GM21576 (cell line): ENCODE data around the gene NKX3-2.

ENCODE experiments used
- ATAC-seq: cut with Tn5 transposase; IDR thresholded peaks from one replicate; pipeline ENCODE4 v1.9.1; 2021; ENCODE audit warnings: mild to moderate bottlenecking, moderate library complexity; ENCODE audit not compliant: unreplicated experiment

The NKX3-2 gene

DNA sequence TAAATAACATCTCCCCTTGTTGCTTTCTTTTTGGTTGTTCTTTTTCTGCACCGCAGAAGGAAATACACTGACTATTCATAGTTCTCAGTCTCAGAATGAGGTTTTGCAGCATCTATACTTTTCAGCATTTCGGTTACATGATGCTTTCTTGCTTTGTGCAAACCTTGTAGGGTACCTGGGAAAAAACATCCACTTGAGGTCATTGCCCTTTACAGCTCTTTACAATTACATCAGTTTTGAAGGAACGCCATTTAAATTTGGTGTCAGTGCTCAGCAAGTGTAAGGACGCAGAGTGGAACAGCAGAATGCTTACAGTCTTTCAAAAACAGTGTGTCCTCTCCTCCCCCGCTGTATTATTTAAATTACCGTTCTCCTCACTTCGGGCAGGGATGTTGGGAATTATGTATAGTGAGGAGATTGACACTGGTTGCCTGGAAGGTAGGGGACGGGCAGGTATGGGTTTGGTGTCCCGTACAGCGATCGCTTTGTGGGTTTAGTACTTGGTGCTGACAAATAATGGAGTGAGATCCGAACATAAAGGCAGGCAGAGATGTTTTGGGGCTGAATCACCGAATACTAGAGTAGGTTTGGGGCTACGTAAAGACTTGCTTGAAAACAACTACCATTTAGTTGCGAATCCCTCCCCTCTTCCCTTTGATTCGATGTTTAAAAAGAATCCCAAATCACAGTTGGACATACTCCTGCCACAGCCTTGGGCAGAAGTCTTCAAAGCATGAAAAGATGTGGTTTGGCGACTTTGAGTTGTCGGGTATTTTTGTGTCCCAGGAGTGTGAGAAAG lies 2.0 kb upstream of the NKX3-2 start:
- no peak for ATAC-seq

DNA sequence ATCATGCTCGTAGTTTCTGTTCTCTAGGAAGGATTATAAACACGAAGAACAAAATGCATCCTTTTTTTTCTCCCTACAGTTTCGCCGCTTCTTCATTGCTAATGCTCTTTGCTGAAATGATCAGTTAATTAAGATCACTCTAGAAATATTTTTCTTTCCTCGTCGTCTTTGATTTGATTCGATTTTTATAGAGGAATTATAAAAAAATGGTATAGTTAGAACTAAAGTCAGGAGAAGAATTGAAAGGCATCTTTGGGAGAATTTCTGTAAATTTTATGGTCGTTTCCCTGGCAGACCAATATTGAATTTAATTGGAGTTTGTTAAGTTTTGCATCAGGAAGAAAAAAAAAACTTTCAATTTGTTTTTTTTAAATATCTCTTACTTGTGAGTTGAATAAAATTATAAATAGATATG lies 1.1 kb upstream of the NKX3-2 start:
- ATAC-seq = no peak

DNA sequence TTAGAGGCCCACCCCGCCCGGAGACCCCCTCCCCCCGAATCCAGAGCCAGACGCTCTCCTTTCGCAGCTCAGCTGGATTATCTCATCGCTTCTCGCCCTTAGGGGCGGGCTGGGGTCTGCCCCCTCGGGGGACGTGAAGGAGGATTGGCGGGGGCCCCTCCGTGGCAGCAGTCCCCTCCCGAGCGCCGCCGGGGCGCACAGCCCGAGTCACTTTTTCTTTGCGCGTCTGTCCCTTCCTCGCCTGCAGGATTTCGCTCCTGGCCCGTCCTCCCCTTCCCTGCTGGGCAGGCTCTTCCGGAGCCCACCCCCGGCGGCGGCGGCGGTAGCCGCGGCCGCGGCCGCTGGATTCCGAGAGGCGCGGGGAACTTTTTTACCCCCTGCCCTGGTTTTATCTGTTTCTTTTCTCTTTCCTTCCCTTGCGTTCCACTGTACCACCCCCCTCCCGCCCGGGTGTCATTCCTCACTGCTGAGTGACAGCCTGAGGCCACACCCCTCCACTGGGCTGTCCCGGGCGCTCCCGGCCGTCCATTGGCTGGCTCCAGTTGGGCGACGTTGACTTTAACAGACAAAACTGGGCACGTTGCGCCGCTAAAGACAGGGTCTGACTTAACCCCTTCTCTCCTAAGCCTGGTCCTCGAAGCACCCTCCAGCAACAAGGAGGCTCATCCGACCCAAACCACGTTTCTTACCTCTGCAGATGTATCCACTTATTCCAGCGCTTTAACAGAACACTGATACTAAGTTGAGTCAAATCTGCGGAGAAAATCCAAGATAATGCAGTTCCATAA lies 492 bp upstream of the NKX3-2 start:
- peak; percentile 44 for ATAC-seq

DNA sequence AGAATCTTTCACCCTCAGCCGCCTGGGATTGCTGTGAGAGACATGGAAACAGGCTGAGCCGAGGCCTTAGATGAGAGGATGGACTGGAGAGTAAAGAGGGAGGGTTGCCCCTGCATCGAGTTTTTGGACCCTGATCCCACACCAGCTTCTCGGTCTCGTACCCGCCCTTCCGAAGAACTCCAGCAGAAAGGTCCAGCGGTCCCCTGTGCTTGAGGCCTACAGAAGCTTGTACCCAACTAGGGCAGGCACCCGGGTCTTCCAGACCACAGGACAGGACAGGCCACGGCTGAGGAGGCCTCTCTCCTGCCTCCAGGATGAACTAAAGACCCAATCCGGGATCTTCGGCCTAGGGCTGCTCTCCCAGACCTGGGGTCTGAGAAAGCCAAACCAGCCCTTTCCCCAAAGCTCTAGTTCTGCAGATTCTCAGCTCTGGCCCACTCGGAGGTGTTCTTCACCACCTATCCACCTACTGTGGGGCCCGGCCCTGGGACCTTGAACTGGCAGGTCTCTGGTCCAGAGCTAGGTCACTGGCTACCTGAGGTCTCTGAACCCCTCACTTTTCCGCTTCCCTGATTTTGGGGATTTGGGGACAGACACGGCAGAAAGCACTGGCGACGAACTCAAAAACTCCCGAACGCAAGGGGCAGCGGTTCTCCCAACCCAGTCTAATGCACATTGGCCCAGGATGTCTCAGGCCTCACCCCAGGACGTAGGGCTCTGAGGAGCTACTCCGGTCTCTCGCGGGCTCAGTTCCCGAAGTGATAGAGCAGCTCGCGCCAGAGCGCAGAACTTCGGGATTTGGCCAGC lies 1.1 kb downstream of the NKX3-2 start:
- no peak for ATAC-seq

DNA sequence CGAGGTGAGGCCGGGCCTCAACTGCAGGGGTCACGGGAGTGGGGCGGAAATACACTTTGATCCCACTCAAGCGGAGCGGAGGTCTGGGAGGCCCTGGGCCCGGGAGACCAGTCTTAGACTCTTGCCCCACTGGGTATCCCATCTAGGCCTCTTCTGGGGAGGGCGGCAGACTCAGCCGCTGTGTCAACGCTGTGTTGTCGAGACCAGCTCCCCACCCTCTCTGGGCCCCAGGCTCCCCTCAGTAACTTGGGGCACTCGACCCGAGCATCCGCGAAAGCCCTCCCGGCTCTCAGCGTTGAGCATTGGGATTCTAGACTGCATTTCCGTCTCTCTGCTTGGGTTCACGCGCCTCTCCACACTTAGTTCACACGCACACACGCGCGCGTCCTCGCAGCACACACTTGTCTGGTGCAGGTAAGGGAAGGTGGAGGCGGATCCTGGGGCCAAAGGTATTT lies 1.7 kb downstream of the NKX3-2 start:
- ATAC-seq = no peak

DNA sequence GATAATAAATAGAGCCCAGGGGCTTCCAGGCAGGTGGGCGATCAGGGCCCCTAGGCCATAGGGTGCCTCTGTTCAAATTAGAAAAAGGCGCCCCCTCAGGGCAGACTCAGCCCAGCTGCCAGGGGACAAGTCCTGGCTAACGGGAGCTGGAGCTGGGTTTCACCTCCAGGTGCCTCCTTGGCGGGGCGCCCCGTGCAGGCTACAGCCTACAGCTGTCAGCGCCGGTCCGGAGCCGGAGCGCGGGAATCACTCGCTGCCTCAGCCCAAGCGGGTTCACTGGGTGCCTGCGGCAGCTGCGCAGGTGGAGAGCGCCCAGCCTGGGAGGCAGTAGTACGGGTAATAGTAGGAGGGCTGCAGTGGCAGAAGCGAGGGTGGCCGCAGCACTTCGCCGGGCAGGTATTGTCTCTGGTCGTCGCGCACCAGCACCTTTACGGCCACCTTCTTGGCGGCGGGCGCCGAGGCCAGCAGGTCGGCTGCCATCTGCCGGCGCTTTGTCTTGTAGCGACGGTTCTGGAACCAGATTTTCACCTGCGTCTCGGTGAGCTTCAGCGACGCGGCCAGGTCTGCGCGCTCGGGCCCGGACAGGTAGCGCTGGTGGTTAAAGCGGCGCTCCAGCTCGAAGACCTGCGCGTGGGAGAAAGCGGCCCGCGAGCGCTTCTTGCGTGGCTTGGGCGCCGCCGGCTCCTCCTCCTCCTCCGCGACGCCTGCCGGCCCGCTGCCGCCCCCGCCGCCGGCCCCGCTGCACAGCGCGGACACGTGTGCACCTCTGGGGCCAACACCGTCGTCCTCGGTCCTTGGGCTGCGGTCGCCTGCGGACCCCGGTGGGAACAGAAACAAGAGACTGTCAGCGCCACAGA lies 2.4 kb downstream of the NKX3-2 start:
- ATAC-seq = no peak

DNA sequence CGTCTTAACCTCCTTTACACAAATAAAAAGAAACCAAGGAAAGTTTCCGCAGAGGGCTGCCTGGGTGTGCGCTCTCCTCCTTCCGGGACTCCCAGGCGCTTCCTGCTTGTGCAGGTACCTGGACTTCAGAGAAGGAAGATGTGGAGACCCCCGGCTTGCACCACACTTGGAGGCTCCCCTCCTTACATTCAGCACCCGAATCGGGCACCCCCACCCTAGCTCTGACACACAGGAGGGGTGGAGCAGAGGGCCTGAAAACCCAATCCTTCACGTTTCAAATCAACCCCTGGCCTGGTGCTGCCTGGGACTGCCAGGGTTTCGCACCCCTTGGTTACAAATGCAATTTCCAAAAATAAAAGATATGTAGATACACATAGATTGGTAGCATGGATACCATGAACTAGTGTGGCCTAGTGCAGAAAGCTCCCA lies 3.1 kb downstream of the NKX3-2 start:
- no peak for ATAC-seq

DNA sequence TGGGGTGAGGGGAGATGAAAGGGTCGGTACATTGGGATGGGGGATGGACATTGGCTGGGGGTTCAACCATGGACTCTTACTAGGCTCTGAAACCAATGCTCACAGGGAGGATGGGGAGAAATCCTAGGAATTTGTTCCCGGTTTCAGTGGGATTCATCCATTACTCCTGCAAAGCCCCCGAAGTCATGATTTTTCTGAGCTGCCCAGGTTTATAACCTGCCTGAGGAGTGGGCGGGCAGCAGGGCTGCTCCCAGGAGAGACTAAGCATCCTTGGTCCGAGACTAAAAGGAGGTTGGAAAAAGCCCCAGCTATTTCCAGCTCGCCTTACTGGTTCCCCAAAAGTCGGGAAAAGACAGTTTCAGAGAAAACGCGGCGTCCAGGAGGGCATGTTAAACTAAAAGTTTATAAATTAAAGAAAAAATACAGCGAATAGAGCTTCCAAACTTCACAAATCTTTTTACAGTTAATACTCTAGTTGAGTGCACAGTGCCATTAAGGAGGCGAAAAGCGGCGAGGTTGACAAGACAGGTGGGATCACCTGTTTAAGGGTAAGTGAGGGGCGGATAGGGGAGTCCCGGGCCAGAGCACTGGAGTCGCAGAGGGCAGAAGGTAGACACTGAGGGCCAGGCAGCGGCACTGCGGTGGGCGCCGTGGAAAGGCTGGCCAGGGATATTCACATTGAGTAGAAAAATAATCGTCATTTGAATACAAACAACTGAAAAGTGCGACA lies 3.7 kb downstream of the NKX3-2 start:
- no peak for ATAC-seq

DNA sequence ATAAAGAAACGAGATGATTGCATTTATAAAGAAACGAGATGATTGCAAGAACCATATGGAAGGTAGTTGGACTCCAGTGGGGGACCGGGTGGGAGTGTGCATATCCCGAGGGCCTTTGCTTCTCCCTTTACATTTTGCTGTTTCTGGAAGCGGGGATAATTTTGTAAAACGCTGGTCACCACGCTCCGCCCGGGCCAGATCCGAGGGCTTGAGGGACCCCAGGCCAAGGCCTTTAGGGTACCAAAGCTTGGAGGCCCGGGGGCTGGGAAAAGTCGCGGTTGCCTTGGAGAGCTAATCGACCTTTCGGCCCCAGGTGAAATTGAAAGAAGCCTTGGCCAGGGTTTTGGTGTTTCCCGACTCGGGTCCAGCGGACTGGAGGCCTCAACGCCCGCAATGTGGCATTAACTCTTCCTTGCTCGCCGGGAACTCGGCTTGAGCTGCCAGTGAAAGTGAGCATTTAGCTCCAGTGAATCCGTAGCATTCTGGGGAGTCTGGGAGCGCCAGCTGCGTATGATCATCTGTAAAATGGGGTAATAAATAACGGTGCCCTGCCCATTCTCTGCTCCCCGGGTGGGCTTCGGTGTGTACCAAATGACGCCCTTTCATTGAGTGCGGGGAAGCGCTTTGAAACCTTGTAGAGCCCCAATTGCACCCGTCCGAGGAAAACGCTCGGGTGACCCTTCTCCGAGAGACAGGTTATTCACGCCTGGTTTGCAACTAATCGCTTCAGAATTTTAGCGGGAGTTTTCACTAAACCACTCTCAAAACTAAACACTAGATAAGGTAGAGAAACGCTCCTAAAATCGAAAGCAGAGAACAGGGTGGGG lies 4.5 kb downstream of the NKX3-2 start:
- no peak for ATAC-seq

DNA sequence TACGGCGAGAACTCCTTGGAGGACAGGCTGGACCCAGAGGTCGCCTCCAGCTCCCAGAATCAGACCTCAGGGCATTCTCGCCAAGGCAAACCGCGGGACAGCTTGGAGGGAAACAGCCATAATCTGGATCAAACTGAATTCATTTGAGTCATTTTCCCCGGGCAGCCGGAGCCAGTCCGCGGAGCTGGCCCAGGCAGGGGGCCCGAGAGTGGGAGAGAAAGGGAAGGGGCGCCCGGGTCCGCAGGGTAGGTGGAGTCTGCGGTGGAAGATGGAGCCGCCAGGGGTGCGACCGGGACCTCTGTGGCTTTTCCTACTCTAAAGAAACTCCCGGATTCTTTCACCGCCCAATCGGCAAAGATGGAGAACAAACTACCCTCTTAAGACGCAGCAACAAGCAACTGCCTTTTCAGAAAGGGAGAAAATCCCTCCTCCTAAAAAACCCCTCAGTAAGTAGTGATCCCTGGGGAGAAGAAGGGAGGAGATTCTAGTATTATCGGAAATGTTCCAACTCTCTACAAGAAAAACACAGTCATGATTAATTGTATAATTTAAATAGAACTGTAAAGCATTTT lies 5.2 kb downstream of the NKX3-2 start:
- ATAC-seq = no peak

DNA sequence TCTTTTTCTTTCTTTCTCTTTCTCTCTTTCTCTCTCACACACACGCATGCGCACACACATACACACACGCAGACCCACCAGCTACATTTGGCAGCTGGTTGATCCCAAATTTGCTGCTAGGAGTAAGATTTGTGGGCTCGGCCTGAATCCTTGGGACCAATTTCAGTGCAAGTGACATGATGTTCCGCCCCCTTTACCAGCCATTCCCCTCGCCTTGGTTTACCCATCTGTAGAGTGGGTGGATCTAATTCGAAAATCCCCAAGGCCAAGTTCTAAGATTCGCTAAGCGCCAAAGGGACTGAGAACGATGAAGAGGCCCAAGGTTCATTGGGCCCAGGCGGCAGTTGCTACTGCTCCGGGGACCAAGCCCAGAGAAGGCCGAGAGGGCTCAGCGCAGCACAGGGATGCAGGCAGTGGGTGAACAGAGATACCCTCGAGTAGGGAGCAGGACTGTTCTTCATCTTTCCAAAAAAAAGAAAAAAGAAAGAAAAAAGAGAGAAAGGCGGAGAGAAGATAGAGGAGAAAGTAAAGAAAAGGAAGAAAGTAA lies 5.8 kb downstream of the NKX3-2 start:
- ATAC-seq = no peak

DNA sequence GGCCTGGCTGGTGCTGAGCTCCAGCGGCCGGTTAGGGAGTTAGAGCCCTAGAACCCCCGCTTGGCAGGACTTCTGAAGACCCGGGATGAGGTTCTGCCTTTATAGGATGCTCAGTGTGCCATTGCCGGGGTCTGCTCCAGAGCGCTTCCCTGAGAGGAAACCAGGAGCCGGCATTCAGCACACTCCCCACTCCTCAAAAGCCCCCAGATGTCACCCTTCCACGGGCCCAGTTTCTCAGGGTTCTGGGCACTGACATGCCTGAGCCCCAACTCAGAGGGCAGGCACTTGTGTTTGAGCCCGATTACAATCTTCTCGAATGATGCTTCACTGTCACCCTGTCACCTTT lies 6.5 kb downstream of the NKX3-2 start:
- no peak for ATAC-seq

DNA sequence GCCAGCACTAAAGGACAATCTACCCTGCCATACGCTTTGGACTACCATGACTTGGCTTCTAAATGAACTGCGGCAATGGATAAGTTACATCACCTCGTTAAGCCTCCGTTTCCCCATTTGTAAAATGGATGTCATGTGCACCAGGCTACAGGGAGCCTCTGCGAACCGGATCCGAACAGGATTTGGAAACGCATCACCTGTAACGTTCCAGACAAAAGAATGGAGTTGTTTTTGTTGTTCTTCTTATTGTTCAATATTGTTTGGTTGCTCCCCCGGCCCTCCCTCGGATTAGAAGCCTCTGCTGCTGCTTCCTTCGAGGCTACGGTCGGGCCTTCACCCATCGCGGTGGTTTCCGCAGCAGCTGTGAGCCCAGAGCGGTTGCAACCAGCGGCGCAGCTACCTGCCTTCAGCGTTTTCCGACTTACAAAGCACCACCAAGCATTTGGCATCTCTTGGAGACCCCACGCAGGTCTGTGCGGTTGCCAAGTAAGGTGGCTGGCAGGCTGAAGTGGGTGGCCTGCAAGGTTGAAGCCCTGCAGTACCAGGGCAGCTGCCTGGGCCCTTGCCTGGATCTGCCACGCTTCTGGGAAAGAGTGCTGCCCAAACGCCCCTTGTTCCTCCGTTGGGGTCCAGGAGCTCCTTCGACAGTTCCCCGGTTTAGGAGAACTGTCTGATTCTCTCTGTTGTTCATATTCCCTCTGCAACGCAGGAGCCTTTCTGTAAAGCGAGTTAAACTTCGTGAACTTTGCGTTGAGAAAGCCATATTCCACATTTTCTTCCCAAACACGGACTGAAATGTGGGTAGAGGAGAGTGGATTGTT lies 7.1 kb downstream of the NKX3-2 start:
- no peak for ATAC-seq

DNA sequence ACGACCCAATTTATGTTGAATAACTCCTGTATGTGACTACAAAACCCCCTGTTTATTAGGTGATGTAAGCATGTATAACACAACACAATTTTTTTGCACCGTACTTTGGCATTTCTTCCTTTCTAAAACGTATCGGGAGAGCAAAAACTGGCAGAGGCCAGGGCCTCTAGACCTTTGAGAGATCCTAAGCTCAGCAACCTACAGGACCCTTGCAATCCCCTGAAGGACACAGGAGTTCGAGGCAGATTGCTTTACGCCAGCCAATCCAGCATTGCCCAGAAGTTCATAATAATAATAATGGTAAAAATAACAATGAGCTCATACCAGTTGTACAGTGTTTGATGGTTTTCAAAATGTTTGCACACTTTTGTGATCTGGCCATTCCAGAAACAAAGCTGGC lies 7.7 kb downstream of the NKX3-2 start:
- ATAC-seq = no peak

DNA sequence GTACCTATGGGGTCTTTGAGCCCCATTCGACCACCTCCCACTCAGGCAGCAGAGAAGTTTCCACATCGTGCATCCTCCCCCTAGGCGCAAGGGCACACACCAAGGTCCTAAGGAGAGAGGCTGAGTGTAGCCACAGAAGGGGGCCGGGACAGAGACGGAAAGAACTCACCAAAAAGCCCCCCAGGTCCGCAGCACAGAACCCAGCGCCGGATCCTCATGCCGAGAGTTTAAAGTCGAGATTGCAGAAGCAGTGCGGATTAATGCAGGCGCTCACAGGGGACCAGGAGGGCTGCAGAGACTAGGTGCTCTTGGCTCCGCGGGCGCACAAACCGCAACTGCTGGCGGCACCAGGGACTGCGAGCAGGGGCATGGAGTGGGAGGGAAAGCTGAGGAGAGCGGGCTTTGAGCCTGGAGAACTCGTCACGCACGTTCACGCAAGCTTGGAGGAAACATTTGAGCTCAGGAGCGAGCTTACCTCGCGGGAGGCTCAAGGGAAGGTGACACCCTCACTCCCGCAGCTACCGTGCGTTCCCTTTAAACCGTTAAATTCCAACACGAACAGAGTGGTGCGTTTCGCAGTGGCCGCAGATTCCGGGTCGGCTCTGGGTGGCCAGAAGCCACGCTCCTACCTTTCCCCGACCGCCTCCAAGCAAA lies 8.5 kb downstream of the NKX3-2 start:
- ATAC-seq = no peak

DNA sequence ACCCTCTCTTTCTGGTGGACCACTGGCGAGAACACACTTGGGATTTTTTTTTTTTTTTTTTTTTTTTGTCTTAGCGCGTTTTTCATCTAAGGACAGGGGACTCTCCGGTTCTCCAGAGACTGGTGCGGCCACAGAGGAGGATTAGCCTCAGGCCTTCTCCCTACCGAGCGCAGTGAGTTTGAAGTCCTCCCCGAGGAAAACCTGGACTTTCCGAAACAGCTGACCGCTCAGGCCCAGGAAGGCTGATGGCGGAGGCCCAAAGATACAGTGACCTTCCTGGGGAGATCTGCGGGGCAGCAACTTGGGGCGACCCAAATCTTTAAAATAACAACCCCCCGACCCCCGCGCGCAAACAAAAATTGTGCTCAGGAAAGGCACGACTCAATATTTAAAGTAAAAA lies 9.2 kb downstream of the NKX3-2 start:
- ATAC-seq = no peak
